NCI-H2107 treated with DMSO at 0.1 percent for 48 hours (cell line): ENCODE measurements around the gene NDUFAB1.
A peak's percentile ranks its signal among the peaks of the same experiment; 100 is the strongest.
"Not testable (repeated sequence)": the region's sequence is repeated elsewhere in the genome, so short reads cannot be mapped to it uniquely, and the experiment has no call there.

Experiments
- DNase-seq: peaks from one replicate; lab custom pipeline; 2025; ENCODE audit not compliant: unreplicated experiment; lab: John Stamatoyannopoulos, UW

Gene NDUFAB1

DNA sequence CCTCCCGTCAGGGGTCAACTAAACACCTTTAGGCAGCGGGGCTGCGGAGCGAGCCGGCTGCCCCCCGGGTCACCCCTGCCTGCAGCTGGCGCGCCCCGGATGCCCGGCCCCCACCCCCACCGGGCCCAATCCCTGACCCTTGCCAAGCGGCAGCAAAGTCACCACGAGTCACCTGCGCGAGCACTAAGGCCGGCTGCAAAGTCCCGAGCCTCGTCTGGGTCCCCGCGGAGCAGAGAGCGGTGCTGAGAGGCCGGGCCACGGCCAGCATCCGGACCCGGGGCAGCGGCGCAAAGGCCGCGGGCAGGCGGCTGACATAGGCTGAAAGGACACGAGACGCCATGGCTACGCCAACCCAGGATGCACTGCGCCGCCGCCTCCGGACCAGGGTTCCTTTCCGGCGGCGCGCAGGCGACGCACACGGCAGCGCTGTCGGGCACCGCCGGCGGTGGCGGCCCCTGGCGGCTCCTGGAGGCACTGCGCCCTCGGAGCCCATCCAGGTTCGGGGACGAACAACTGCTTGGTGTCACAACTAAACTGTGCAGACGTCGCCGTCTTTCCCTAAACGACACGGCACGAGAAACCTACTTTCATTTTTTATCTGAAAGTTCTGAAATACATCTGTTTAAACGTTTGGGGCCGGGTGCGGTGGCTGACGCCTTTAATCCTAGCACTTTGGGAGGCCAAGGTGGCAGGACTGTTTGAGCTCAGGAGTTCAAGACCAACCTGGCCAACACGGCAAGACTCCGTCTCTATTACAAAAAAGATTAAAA is at the start of gene NDUFAB1:
TSS of gene NDUFAB1 (minus strand) at position 366 of the 770 bp plus-strand sequence. CDS start at position 340, 26 bp downstream.
- peak; percentile 25 for DNase-seq

DNA sequence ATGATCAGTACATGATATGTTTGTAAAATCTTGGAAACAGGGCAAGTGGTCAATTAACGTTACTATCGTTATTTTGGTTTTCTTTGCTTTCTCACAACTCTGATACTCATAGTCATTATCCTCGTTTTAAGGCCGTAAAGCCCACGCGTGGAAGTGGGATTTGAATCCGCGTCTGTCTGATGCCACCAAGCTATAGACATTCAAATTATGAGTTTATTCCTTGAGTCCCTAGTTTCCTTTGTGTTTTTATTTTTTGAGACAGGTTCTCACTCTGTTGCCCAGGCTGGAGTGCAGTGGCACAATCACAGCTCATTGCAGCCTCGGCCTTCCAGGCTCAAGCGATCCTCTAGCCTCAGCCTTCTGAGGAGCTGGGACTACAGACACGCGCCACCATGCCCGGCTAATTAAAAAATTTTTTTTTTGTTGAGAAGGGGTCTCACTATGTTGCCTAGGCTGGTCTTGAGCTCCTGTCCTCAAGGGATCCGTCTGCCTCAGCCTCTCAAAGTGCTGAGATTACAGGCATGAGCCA is 46.2 kb upstream of the NDUFAB1 start:
- DNase-seq: no peak

DNA sequence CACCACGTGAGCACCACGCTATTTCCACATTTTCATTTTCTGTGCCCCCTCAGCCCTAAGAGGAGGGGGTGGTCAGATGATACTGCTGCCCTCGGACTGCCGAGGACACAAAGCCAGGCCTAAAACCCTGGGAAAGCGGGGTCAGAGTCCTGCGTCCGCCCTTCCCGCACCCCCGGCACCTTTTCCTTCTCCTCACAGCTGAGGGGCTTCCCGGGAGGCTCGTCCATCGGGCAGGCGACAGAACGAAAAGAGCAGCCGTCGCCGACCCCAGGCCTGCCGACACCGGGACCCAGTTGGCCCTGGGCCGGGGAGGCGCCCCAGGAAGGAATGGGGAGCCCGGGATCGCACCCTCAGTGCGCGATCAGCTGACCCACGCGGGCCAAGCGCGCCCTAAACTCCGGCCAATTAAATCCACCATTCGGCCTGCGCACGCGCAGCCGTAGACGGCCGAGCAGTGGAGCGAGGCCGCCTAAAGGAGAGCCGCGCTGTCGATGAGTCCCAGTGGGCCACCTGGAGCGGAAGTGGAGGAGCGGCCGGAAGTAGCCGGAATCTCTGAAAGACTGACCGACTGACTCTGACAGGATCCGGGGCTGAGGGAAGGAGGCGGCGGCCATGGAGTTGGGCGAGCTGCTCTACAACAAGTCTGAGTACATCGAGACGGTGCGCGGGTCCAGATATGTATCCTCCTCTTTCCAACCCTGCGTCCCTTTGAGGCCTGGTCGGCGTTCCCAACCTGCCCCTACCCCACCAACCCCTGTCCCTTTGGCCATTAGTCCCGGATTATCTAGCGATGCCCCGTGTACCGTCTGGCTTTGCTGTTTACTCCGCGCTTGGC is 45.0 kb upstream of the NDUFAB1 start, which contains the start of the genes DCTN5 and PALB2:
TSS of gene DCTN5 (plus strand) at position 536 of the 835 bp plus-strand sequence. CDS start at position 613, 77 bp downstream.
TSS of gene PALB2 (minus strand) at position 380 of the 835 bp plus-strand sequence. CDS start at position 227, 153 bp downstream.
- DNase-seq: peak; percentile 82

DNA sequence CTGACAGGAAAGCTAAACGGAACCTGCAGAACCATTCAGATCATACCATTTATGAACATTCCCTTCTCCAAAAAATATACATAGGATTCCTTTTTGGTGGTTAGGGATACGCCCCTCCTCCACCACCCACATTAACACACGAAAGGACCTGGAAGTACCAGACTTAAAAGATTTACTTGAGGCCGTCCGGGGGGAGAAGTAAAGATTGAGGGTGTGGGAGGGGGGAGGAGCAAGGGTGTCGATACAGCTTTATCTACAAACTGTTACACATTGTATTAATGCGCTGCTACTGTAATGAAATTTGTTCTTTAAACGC is 44.5 kb upstream of the NDUFAB1 start:
- DNase-seq: no peak

DNA sequence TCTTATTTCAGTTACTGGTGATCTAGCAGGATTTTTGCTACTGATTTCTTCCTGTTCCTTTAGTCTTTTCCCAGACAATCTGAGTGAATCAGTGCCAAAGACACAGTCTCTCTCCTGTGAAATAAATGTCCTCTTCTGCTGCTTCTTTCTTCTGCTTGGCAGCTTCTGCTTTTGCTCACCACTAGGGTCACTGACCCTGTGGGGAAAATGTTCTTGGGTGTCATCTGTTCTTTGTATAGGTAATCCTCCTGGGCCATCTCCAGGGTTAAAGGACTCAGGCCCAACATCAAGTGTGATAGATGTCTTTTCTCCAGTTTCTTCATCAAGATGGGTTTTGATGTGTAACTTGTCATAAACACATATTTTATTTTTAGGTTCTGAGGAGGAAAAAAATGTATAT is 39.8 kb upstream of the NDUFAB1 start:
- no peak for DNase-seq

DNA sequence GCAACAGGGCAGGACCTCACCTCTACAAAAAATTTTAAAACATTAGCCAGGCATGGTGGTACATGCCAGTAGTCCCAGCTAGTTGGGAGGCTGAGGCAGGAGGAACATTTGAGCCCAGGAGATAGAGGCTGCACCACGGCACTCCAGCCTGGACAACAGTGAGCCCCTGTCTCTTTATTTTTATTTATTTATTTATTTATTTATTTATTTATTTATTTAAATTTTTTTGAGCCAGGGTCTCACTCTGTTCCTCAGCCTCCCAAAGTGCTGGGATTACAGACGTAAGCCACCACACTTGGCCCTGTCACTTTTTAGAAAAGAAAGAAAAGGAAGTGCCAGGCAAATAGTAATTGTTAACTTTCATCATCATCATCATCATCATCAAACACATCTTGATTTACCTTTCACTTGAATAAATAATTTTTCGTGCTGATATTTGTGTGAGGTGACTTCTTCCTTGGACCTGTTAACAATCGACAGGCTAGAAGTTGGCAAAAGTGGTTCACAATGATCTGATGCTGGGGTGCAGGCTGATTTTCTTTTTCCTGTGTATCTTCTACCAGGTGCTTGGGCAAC is 38.4 kb upstream of the NDUFAB1 start:
- no peak for DNase-seq

DNA sequence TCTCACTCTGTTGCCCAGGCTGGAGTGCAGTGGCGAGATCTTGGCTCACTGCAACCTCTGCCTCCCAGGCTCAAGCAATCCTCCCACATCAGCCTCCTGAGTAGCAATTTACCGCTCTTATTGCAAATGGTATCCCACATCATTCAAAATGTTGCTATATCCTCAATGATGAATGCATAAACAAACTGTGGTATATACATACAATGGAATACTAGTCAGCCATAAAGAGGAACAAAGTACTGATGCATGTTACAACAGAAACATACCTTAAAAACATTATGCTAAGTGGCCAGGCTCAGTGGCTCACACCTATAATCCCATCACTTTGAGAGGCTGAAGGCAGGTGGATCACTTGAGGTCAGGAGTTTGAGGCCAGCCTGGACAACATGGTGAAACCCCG is 35.8 kb upstream of the NDUFAB1 start:
- DNase-seq: not testable (repeated sequence)

DNA sequence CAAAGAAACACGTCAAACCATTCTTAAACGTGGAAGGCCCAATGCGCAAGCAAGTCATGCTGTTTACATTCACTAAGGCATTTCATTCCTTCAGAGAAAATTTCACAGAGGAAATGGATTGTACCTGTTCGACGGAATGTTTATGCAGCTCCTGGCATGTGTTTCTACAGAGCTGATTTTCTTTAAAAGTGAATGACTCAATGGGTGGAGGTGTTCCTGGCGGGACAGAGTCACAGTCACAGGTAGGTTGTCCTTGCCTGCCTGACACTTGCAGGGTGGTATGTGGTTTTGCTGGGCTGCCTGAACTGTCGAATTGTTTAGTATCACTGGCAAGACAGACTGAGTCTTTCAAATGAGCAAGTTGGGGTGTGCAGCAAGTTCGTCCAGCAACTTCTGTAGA is 33.4 kb upstream of the NDUFAB1 start:
- DNase-seq: no peak

DNA sequence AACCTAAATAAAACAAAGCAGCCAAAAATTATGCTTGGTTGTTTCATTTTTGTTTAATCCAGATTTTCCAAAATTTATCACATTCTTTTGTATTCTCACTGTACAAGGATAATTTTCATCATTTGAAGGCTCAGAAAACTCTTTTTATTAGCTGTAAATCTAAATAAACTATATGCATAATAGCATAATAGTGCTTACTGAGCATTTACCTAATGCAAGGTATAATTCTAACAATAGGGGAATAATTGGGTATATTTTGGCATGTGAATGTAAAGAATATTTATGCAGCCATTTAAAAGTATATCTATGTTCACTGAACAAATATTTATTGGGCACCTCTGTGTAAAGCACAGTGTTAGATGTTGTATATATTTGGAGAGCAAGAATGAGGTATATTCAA is 28.0 kb upstream of the NDUFAB1 start:
- no peak for DNase-seq

DNA sequence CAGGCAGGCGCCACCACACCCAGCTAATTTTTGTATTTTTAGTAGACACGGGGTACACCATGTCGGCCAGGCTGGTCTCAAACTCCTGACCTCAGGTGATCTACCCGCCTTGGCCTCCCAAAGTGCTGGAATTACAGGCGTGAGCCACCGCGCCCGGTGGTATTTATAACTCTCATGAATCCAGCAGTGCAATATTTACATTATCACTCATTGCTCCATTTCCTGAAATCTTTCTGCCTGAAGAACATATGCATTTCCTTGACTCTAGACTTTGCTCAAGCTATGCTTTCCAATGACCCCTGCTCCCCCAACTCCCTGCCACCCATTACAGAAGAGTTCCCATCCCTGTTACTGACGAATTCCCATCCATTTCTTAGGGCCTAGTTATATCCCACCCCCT is 19.7 kb upstream of the NDUFAB1 start:
- no peak for DNase-seq

DNA sequence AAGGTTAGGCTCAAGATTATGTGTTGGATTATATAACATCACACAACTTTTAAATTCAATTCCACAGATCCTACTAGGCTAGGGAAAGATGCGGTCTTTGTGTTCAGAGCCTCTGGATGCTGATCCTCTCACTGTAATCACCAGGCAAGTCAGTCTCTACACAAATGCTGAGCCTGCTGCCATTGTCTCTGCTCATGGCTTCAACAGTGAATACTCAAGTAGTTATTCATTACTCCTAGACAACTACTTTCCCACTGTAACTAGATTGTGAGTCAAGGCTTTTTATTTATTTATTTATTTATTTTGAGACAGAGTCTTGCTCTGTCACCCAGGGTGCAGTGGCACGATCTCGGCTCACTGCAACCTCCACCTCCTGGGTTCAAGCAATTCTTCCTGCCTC is 15.8 kb upstream of the NDUFAB1 start:
- no peak for DNase-seq

DNA sequence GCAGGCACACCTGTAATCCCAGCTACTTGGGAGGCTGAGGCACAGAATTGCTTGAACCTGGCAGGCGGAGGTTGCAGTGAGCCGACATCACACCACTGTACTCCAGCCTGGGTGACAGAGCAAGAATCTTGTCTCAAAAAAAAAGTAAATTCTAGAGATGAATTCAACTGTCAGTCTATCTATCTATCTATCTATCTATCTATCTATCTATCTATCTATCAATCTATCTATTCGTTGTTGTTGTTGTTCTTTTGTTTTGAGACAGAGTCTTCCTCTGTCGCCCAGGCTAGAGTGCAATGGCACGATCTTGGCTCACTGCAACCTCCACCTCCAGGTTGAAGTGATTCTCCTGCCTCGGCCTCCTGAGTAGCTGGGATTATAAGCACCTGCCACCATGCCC is 14.8 kb upstream of the NDUFAB1 start:
- DNase-seq: not testable (repeated sequence)

DNA sequence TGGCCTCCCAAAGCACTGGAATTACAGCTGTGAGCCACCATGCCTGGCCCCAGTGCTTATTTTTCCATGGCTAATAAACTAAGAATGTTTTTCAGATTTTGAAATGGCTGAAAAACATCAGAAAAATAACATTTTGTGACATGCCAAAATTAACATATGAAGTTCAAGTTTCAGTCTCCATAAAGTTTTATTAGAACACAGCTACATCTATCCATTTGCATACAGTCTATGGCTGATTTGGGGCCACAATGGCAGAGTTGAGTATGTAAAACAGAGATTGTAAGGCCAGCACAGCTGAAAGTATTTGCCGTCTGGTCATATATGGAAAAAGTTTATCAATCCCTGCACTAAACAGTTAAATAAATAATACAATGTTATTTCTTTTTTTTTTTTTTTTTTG is 13.8 kb upstream of the NDUFAB1 start:
- DNase-seq: no peak

DNA sequence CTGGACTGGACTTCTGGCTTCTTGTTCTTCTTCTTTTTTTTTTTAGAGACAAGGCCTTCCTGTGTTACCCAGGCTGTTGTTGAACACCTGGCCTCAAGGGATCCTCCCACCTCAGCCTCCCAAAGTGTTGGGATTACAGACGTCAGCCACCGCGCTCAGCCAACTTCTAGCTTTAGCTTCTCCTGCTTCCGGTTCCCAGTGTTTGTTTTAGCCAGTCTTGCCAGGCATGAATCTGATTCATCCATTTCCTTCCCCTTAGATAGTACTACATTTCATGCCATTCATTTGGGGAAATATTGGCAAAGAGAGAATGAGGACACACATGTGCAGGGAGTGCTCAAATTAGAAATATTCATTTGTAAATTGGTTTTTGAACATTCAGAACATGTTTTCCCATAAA is 12.1 kb upstream of the NDUFAB1 start:
- no peak for DNase-seq

DNA sequence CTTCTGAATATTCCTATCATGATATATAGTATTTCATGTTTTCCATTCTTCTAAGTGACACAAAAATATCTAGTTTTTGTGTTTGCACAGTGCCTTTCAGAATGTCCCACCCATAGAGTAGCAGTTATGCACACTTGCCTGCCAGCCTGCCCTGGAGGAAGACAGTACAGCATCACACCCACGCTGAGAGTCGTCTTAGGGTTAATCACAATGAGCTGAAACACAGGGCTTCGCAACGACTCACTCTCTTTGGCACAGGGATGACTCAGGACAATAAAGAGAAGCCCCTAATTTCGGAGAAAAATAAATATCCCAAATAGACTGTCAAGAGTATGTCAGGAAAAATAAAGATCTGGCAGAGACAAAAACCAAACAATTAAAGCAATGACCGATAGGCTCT is 11.6 kb upstream of the NDUFAB1 start:
- DNase-seq: no peak

DNA sequence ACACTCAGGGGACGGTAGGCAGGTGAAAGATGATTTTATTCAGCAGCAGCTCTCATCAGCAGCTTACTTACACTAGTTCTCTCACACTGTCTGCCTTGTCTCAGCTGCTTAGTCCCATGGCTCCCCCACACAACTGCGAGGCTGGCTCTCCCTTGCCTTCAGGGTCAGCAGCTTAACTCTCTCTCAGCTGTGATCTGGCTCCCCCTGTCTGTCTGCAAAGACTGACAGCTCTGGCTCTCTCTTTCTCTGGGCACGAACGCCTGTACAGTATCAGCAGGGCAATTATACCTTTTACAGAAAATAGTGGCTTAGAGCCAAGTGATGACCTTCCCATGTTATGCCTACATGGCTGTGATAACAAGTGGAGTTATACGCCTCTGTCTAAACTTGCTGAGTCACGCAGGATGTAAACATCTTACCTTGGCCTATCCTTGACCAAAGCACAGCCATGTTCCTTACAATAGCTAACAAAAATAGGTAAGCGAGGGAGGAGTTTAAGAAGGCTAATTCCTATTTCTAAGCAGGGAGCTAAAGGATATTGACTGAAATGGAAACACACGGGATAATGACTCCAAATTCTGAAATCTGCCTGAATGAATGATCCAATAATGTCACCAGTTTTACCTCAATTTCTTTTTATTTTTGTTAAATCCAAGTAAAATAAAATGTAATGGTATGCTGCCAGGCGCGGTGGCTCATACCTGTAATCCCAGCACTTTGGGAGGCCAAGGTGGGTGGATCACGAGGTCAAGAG is 1.1 kb upstream of the NDUFAB1 start:
- no peak for DNase-seq

DNA sequence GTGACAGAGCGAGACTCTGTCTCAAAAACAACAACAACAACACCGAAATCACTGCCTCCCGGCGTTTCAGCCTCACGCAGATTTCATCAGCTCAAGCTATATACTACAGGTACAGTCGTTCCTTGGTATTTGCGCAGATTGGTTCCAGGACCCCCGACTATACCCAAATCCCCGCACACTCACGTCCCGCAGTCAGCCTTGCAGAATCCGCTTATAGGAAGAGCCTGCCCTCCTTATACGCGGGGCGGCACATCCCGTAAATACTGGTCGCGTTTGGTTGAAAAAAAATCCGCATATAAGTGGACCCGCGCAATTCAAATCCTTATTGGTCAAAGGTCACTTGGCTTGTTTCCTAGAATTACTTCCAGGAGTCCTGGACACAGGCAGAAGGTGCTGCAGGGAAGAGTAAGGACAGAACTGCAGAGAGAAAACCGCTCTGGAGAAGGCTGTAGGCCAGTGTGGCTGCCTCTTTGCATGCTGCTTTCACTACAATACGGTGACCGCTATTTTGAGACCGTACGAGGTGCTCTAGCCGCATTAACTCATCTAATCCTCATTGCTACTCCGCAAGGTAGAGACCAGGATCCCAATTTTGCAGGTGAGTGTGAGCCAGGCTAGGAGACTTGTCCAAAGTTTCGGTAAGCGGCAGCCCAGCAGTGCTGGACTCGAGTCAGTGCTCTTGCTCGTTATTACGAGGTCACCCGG is 718 bp downstream of the NDUFAB1 start:
- DNase-seq: no peak

DNA sequence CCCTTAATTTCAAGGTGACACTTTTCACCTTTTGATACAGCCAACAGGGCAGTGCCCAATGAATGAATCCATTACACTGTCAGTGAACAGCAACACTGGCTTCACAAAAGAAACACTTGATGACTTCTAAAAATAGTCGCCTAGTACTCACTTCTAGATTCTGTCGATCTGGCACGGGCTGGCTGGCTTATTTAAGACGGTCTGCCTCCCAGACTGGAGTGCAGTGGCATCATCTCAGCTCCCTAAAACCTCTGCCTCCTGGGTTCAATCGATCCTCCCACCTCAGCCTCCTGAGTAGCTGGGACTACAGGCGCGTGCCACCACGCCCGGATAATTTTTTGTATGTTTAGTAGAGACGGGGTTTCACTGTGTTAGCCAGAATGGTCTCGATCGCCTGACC is 1.9 kb downstream of the NDUFAB1 start:
- DNase-seq: no peak

DNA sequence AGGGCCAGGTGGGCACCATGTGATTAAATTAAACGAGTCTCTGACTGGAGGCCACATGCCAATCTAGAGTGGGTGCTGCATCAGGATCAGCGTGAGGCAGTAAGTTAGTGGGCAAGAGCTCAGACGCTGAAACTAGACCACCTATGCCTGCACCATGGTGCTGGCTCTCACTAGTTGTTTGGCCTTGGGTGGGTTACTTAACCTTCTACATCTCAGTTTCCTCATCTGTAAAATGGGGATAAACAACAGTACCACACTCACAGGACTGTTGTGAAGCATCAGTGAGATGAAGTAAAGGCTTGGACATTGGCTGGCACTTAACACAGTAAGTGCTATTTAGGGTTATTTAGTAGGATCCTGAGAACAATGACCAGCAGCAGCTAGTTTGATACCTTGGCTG is 5.9 kb downstream of the NDUFAB1 start:
- DNase-seq: no peak

DNA sequence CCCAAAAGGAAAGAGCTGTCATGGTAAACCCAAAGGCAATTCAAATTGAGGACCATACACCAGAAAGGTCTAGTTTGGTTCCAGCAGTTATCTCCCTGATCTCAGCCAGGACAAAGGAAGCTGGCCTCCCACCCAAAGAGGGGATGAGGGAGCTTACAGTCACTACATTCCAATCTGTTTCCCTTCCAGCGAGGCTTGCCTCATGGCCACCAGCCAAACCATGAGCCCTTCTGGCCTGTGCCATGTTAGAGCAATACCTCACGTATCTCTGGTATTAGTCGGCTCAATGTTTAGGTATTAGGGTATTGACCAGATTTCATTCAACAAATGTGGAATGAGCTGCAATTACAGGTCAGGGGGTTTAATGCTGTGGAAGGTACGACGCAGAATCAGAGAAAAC is 8.4 kb downstream of the NDUFAB1 start:
- DNase-seq: no peak
